GM04503 (cell line): ENCODE results near the gene CLEC2B.
"Not testable (repeated sequence)": the region's sequence is repeated elsewhere in the genome, so short reads cannot be mapped to it uniquely, and the experiment has no call there.

Experiments used
- DNase-seq: peaks from one replicate; pipeline ENCODE4 v3.0.0-alpha.2; 2012; ENCODE audit warnings: low read depth

The CLEC2B gene

GRCh38 chr12:9869307-9870161 lies at the start of gene CLEC2B:
CLEC2B (minus strand) TSS chr12:9869354.
- peak; percentile 98 for DNase-seq

GRCh38 chr12:9911708-9912107 lies 42.6 kb upstream of the CLEC2B start:
- DNase-seq, result no peak

- no peak for DNase-seq
Observed at GRCh38 chr12:9910716-9911421, 41.7 kb upstream of the CLEC2B start.

- no peak for DNase-seq
Observed at GRCh38 chr12:9909724-9910123, 40.6 kb upstream of the CLEC2B start.

- no peak for DNase-seq
Observed at GRCh38 chr12:9908350-9908749, 39.2 kb upstream of the CLEC2B start.

GRCh38 chr12:9907769-9908168 lies 38.6 kb upstream of the CLEC2B start:
- no peak for DNase-seq

GRCh38 chr12:9906873-9907272 lies 37.7 kb upstream of the CLEC2B start:
- no peak for DNase-seq

- no peak for DNase-seq
Observed at GRCh38 chr12:9902539-9903228, 33.5 kb upstream of the CLEC2B start.

- DNase-seq, result no peak
Observed at GRCh38 chr12:9900930-9901329, 31.8 kb upstream of the CLEC2B start.

- DNase-seq, result no peak
Observed at GRCh38 chr12:9899209-9899608, 30.1 kb upstream of the CLEC2B start.

GRCh38 chr12:9897535-9897934 lies 28.4 kb upstream of the CLEC2B start:
- DNase-seq, result no peak

GRCh38 chr12:9895215-9895971 lies 26.2 kb upstream of the CLEC2B start:
- no peak for DNase-seq

GRCh38 chr12:9888665-9889273 lies 19.6 kb upstream of the CLEC2B start:
- DNase-seq, result no peak

GRCh38 chr12:9883175-9883574 lies 14.0 kb upstream of the CLEC2B start:
- DNase-seq, result no peak

- no peak for DNase-seq
Observed at GRCh38 chr12:9881988-9882387, 12.8 kb upstream of the CLEC2B start.

GRCh38 chr12:9881246-9881645 lies 12.1 kb upstream of the CLEC2B start, which contains the start of gene KLRF2:
KLRF2 (plus strand) TSS chr12:9881489; CDS start chr12:9881596, 107 bp downstream.
- DNase-seq, result no peak

GRCh38 chr12:9880532-9881078 lies 11.5 kb upstream of the CLEC2B start:
- no peak for DNase-seq

- not testable (repeated sequence) for DNase-seq
Observed at GRCh38 chr12:9876120-9876519, 7.0 kb upstream of the CLEC2B start.

- DNase-seq, result no peak
Observed at GRCh38 chr12:9872742-9873141, 3.6 kb upstream of the CLEC2B start.

- no peak for DNase-seq
Observed at GRCh38 chr12:9872162-9872561, 3.0 kb upstream of the CLEC2B start.

- DNase-seq, result no peak
Observed at GRCh38 chr12:9870286-9870866, 1.2 kb upstream of the CLEC2B start.
